CD4-positive, alpha-beta T cell treated with Interleukin-4 for 1 hour (primary cell): ENCODE data around the gene ATP1A1.

Source experiments
- DNase-seq, 2 donors: peaks; one replicate each; pipeline ENCODE4 v3.0.0-alpha.2; 2020 to 2022

The ATP1A1 gene

DNA sequence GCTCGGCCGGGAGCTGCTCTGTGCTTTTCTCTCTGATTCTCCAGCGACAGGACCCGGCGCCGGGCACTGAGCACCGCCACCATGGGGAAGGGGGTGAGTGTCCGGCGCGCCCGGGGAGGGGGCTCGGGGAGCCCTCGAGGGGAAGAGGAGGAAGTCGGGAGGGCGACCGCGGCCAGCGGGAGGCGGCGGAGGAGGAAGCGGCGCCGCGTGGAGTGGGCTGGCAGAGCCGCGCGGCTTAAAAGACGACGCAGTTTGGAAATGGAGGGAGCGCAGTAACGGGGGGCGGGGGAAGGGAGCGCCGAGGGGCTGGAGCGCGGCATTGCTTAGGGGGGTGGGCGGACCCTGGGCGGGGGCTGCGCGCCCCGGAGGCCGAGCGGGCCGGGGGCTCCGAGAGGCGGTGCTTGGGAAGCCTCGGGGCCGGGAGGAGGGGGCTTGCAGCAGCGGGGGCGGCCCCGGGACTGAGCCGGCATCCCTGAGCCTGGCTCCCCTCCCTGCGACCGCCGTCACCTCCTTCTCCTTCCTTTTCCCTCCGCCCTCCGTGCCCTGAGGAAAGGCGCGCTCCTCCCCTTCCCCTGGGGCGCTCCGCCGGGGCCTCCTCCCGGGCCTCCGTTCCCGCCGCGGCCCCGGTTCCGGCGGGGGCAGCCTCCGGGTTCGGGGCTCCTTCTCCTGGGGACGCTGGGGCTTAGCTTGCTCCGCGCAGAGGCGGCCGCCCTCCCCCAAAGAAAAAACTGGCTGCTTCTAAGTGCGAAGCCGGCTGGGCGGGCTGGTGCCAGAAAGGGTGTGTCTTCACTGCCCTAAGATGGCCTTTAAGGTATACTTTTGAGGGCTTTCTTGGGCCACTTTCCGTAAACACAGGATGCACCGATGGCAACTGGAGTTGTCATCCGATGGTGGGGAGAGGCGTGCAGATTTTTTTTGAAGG is 648 bp downstream of the ATP1A1 start:
- DNase-seq = peak; percentile 62 to 67

- peak; percentile 36 to 50 for DNase-seq
Measured at GRCh38 chr1:116374353-116375147, 1.5 kb downstream of the ATP1A1 start.

GRCh38 chr1:116375148-116375886 is 2.3 kb downstream of the ATP1A1 start:
- DNase-seq = no peak

GRCh38 chr1:116375887-116376728 is 3.1 kb downstream of the ATP1A1 start:
- peak; percentile 40 to 43 for DNase-seq

- no peak for DNase-seq
Measured at GRCh38 chr1:116376729-116377086, 3.7 kb downstream of the ATP1A1 start.

DNA sequence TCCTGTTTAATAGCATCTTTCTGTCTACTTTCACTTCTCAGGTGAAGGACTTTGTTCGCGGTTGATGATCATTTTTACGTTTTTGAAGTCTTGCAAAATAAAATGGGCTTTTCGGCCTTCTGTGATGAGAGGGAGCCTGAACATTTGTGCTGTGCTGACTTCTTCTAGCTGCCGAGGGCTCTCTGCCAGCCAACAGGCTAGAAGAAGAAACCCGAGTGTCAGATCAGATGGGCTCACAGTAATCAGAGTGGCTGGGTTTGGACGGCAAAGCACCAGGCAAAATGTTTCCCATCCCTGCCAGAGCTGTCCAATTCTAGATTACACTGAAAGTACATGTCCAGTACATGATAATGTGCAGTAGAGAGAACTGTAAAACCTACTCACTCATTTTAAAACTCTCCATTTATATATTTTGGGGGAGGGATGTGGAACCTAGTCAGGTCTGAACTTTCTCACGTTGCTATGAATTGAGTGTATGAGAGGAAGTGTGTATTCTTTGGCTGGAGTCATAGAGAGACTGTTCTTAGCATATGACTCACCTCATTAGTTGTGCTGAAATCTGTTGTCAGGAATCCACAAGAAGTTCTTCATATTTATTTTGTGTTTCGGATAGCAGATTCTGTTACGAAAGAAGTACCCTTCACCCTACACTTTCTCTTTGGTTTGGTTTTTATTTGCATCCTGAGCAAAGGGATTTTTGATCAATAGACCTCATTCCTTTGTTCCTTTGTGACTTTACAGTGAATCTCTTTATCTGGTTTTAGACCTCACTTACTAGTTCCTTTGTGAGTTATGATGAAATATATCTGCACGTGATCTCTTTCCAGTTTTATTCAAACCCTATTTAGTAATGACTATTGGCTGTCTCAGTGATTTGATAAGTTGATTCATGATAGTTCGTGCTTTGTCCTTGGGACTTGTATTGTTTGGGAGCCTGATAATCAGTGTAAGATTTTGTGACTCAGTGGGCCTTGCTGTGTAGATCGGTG is 4.8 kb downstream of the ATP1A1 start:
- DNase-seq = peak; percentile 24 to 77

- DNase-seq = no peak
Measured at GRCh38 chr1:116379057-116379630, 6.1 kb downstream of the ATP1A1 start.

- no peak for DNase-seq
Measured at GRCh38 chr1:116379674-116380498, 6.8 kb downstream of the ATP1A1 start.

DNA sequence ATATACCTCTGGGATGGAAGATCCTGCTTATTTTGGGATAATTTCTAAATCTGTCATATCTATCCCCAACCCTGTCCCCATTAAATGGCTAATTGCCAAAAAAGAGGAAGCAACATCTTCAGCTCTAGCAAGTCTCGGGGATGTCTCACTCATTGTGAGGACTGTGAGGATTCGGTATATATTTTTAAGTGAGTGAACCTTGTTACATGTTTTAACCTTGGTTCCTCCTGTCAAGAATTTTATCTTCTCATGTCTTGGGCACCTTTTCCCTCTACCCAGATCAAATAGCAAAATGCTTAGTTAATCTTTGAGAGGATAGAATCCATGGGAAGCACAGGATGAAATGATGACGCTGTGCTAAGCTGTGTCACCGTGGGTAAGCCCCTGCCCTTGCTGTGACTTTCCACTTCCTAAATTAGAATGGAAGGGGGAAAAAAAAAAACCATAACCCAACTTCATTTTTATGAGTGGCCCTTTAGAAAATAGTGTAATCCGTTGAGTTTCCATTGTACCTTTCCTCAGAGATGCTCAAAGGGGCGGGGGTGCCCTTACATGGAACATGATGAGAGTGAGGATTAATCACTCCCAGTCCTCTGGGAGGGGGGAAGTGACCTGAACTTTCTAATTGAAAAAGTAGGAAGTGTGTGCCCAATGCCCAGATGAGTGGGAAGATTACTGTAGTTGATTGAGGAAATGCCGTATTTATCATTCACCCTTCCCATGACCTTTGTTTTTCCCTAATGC is 7.6 kb downstream of the ATP1A1 start:
- DNase-seq = peak in 1 of 2 donors; percentile 46

- DNase-seq = no peak
Measured at GRCh38 chr1:116382321-116382720, 9.3 kb downstream of the ATP1A1 start.

GRCh38 chr1:116382857-116383483 is 9.9 kb downstream of the ATP1A1 start:
- no peak for DNase-seq

GRCh38 chr1:116386042-116386441 is 13.0 kb downstream of the ATP1A1 start:
- DNase-seq = no peak

DNA sequence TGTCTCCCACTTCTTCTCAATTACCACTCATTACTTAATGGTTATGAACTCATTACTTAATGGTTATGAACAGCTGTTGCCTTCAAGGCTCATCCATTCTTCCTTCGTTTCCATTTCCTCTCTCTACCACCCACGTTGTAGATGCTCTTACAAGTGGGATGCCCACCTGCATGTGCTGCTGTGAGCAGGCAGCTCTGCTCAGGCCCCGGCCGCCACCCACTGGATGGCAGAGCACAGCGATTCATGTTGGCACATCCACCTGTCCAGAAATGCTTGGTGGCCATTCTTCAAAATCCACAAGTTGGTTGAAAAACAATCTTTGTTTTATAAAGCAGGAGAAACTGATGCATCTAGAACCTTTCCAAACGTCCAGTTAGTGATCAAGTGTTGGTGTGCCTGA is 14.5 kb downstream of the ATP1A1 start:
- no peak for DNase-seq

- no peak for DNase-seq
Measured at GRCh38 chr1:116388122-116388521, 15.1 kb downstream of the ATP1A1 start.

DNA sequence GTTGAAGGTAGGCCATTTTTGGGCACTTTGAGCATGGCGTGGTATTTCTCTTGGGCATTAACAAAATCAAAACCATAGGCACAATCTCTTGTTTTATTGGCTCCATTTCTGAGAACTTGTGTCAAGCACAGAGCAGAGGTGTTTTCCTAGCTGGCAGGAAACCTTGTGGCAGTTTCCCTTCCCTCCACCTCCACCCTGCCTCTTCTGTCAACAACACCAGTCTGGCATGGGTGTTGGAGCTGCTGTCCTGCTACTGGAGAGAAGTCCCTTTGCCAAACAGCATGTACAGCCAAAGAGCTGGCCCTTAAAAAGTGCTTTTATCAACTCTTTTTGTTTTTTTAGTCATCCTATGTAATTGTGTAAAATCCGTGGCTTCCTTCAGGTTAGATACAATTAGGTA is 16.0 kb downstream of the ATP1A1 start:
- DNase-seq = no peak

- DNase-seq = no peak
Measured at GRCh38 chr1:116389686-116390085, 16.6 kb downstream of the ATP1A1 start.

- DNase-seq = peak; percentile 38 to 70
Measured at GRCh38 chr1:116390195-116390594, 17.2 kb downstream of the ATP1A1 start.

- DNase-seq = no peak
Measured at GRCh38 chr1:116391185-116391584, 18.1 kb downstream of the ATP1A1 start.
